MM.1S (cell line): ENCODE data around the gene GPR82.

ENCODE experiments used
- CTCF ChIP-seq: fragments of 300-600 bp; sonication (generic); IDR thresholded peaks from 2 replicates; pipeline ENCODE4 v1.5.1; 2016; ENCODE audit warnings: antibody characterized with exemption, low read length, mixed read lengths
- EZH2 ChIP-seq: fragments of 300-600 bp; sonication (generic); optimal IDR thresholded peaks from 2 replicates; pipeline ENCODE3; 2017; ENCODE audit warnings: low read depth, mild to moderate bottlenecking, antibody characterized with exemption, low read length, mixed read lengths

DNA sequence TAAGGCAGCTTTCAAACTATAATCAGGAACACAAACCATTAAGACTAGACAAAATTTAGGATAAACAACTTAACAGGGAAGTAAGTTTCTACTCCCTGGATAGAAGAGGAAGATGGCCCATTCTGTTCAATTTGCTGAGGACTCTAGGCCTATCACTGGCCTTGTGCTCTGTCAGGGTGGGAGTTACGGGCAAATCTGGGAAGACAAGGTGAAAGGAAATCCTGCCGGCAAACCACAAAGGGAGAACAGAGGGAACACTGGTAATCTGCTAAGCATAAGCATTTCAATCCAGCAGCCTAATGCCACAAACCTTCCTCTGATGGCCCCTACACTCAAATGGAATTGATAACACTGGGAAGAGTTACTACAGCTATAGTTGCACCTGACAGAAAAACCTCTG, 8.3 kb downstream of the GPR82 start:
- TF ChIP-seq CTCF (no peak), EZH2 (no peak)
